ENCODE results near the gene PRPSAP2.

GRCh38 chr17:18977646-18978045, 119.7 kb downstream of the PRPSAP2 start:
- no peak for TF ChIP-seq EZH2 (IDR thresholded peaks at IDR 0.05)
- no peak for TF ChIP-seq POLR2AphosphoS5 (IDR thresholded peaks at IDR 0.05; ENCODE audit: borderline replicate concordance, low read depth, low read length)

Measured in SK-N-MC (cell line).